ENCODE data around the gene RDH12. TPM values are rescaled to one million over a fixed set of nuclear protein-coding genes. Genes with fewer than 3 reads are reported as not detected.

The RDH12 gene
- total RNA-seq, 1 donor from 2014 or later, result 0.16 TPM

DNA sequence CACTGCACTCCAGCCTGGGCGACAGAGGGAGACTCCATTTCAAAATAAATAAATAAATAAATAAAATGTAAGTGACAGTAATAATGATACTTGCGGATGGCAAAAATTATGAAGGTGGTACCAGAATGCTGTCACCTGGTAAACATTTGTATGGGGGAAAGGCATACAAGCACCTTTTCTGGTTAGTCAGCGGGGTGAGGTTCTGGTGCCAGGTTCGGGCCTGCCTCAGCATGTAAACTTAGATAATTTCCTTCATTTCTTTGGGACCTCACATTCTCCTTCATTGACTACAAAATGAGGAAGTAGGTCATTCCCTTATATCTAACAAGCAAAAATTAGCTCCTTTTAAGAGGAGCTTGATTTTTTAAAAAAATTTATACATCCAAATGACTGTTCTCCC, 38.1 kb upstream of the RDH12 start:
- H3K27ac Mint-ChIP-seq (ENCODE audit: unreplicated experiment), result no peak overlapping the region
- H3K79me2 ChIP-seq (ENCODE audit: insufficient read depth, low read length), result peaks cover 68% of the 10 kb centered on the region
- no peak overlapping the region for H3K4me2 ChIP-seq (ENCODE audit: low read length)
- no peak overlapping the region for H3K4me3 ChIP-seq (ENCODE audit: insufficient read depth, low read depth, low read length)
- no peaks in the 10 kb centered on the region for H3K9me3 ChIP-seq (ENCODE audit: insufficient read depth, low read depth, low read length)
- peaks cover 70% of the 10 kb centered on the region for H4K20me1 ChIP-seq (ENCODE audit: insufficient read depth, low read length)
- H3K4me1 ChIP-seq (ENCODE audit: insufficient read depth, low read length), result no peaks in the 10 kb centered on the region
- no peaks in the 10 kb centered on the region for H3K9me3 Mint-ChIP-seq (ENCODE audit: unreplicated experiment)
- no peak overlapping the region for H2AFZ ChIP-seq (ENCODE audit: low read depth, low read length)
- FAIRE-seq, result no peak
- DNase-seq (ENCODE audit: low read depth), result no peak
- H3K4me1 Mint-ChIP-seq (ENCODE audit: low read depth, unreplicated experiment), result peaks cover 14% of the 10 kb centered on the region
- no peaks in the 10 kb centered on the region for H3K27me3 ChIP-seq (ENCODE audit: insufficient read depth, low read length)
- no peak overlapping the region for H3K4me3 Mint-ChIP-seq (ENCODE audit: unreplicated experiment)
- H3K27me3 Mint-ChIP-seq (ENCODE audit: low read depth, unreplicated experiment), result no peaks in the 10 kb centered on the region
- no peak overlapping the region for H3K27ac ChIP-seq (ENCODE audit: low read depth, low read length)
- H3K36me3 ChIP-seq (ENCODE audit: insufficient read depth, low read length), result peaks cover 7% of the 10 kb centered on the region
- no peak for TF ChIP-seq EZH2 (IDR thresholded peaks at IDR 0.05; ENCODE audit: insufficient read depth, low read length)
- TF ChIP-seq, protein P1, sequence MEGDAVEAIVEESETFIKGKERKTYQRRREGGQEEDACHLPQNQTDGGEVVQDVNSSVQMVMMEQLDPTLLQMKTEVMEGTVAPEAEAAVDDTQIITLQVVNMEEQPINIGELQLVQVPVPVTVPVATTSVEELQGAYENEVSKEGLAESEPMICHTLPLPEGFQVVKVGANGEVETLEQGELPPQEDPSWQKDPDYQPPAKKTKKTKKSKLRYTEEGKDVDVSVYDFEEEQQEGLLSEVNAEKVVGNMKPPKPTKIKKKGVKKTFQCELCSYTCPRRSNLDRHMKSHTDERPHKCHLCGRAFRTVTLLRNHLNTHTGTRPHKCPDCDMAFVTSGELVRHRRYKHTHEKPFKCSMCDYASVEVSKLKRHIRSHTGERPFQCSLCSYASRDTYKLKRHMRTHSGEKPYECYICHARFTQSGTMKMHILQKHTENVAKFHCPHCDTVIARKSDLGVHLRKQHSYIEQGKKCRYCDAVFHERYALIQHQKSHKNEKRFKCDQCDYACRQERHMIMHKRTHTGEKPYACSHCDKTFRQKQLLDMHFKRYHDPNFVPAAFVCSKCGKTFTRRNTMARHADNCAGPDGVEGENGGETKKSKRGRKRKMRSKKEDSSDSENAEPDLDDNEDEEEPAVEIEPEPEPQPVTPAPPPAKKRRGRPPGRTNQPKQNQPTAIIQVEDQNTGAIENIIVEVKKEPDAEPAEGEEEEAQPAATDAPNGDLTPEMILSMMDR (IDR thresholded peaks at IDR 0.05; ENCODE audit: insufficient read depth, low read depth, low read length), result no peak
- H3K9ac ChIP-seq (ENCODE audit: low read length), result no peak overlapping the region
- peaks cover 7% of the 10 kb centered on the region for H3K36me3 Mint-ChIP-seq (ENCODE audit: low read depth, unreplicated experiment)

DNA sequence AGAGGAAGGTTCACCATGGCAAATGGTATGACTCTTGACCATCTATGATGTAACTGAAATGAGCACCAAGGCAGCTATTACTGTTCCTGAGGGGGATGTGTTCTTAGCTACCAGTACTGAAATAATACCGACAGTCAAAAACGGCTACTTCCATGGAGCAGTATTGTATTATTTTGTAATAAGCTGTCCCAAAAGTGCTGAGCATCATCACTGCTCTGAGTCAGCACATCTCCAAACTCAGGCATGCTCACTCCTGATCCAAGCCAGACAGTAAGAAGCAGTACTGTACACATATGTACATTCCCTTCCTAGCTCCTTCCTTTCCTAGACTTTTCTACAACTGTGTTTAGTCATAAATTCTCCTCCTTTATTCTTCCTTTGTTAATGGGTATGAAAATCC, 35.8 kb upstream of the RDH12 start:
- peaks cover 81% of the 10 kb centered on the region for H4K20me1 ChIP-seq (ENCODE audit: insufficient read depth, low read length)
- H3K27me3 ChIP-seq (ENCODE audit: insufficient read depth, low read length), result no peaks in the 10 kb centered on the region
- H3K27ac Mint-ChIP-seq (ENCODE audit: unreplicated experiment), result peak overlapping the region; percentile 71
- peaks cover 14% of the 10 kb centered on the region for H3K4me1 Mint-ChIP-seq (ENCODE audit: low read depth, unreplicated experiment)
- H3K4me3 ChIP-seq (ENCODE audit: insufficient read depth, low read depth, low read length), result no peak overlapping the region
- H2AFZ ChIP-seq (ENCODE audit: low read depth, low read length), result no peak overlapping the region
- peaks cover 91% of the 10 kb centered on the region for H3K79me2 ChIP-seq (ENCODE audit: insufficient read depth, low read length)
- H3K36me3 ChIP-seq (ENCODE audit: insufficient read depth, low read length), result no peaks in the 10 kb centered on the region
- no peak for TF ChIP-seq EZH2 (IDR thresholded peaks at IDR 0.05; ENCODE audit: insufficient read depth, low read length)
- TF ChIP-seq, protein P1 (IDR thresholded peaks at IDR 0.05; ENCODE audit: insufficient read depth, low read depth, low read length), result no peak
- no peaks in the 10 kb centered on the region for H3K27me3 Mint-ChIP-seq (ENCODE audit: low read depth, unreplicated experiment)
- peak; percentile 31 for DNase-seq (ENCODE audit: low read depth)
- H3K9me3 ChIP-seq (ENCODE audit: insufficient read depth, low read depth, low read length), result no peaks in the 10 kb centered on the region
- H3K9ac ChIP-seq (ENCODE audit: low read length), result no peak overlapping the region
- H3K27ac ChIP-seq (ENCODE audit: low read depth, low read length), result no peak overlapping the region
- H3K9me3 Mint-ChIP-seq (ENCODE audit: unreplicated experiment), result no peaks in the 10 kb centered on the region
- no peaks in the 10 kb centered on the region for H3K4me1 ChIP-seq (ENCODE audit: insufficient read depth, low read length)
- peaks cover 7% of the 10 kb centered on the region for H3K36me3 Mint-ChIP-seq (ENCODE audit: low read depth, unreplicated experiment)
- no peak for FAIRE-seq
- no peak overlapping the region for H3K4me2 ChIP-seq (ENCODE audit: low read length)
- no peak overlapping the region for H3K4me3 Mint-ChIP-seq (ENCODE audit: unreplicated experiment)

DNA sequence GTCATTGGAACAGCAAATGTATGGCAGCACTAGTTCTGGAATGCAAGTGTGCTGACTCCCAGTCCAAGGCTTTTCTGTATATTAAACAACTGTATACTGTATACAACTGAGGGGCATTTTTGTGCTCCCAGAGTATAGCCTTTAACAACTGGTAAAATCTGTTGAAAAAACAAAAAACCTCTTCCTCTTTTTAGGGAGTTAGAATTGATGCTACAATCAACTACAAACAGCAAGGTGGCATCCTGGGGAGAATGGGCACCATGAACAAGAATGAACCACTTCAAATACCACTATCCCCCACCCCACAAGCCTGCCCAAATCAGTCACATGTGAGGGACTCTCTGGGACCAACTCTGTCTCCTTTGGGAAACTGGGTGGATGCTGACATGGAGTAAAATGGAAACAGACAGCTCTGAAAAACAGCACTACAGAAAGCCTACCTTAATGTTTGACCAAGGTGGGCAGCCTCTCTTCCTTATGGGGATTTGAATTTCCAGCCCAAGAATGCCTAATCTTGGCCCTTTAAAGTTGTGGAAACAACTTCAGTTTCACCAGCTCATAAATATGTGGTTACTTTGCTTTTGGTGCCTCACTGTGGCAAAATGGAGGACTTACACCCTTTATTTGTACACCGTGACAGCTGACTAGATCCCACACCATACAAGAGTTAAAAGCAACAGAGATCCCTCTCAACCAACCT, 34.8 kb upstream of the RDH12 start:
- no peak overlapping the region for H3K4me2 ChIP-seq (ENCODE audit: low read length)
- DNase-seq (ENCODE audit: low read depth), result peak; percentile 39
- no peaks in the 10 kb centered on the region for H3K36me3 ChIP-seq (ENCODE audit: insufficient read depth, low read length)
- Mint-ChIP-seq H3K9me3 (ENCODE audit: unreplicated experiment) (no peaks in the 10 kb centered on the region), H3K27ac (ENCODE audit: unreplicated experiment) (peak overlapping the region; percentile 73), H3K27me3 (ENCODE audit: low read depth, unreplicated experiment) (no peaks in the 10 kb centered on the region), H3K4me3 (ENCODE audit: unreplicated experiment) (no peak overlapping the region), H3K4me1 (ENCODE audit: low read depth, unreplicated experiment) (peaks cover 14% of the 10 kb centered on the region), H3K36me3 (ENCODE audit: low read depth, unreplicated experiment) (peaks cover 7% of the 10 kb centered on the region)
- no peak overlapping the region for H3K27ac ChIP-seq (ENCODE audit: low read depth, low read length)
- no peak overlapping the region for H3K4me3 ChIP-seq (ENCODE audit: insufficient read depth, low read depth, low read length)
- no peaks in the 10 kb centered on the region for H3K27me3 ChIP-seq (ENCODE audit: insufficient read depth, low read length)
- no peaks in the 10 kb centered on the region for H3K9me3 ChIP-seq (ENCODE audit: insufficient read depth, low read depth, low read length)
- peaks cover 83% of the 10 kb centered on the region for H4K20me1 ChIP-seq (ENCODE audit: insufficient read depth, low read length)
- peak; percentile 17 for FAIRE-seq
- TF ChIP-seq EZH2 (IDR thresholded peaks at IDR 0.05; ENCODE audit: insufficient read depth, low read length), result no peak
- TF ChIP-seq, protein P1 (IDR thresholded peaks at IDR 0.05; ENCODE audit: insufficient read depth, low read depth, low read length), result peak; percentile 79
- H3K9ac ChIP-seq (ENCODE audit: low read length), result peak overlapping the region; percentile 31
- peaks cover 96% of the 10 kb centered on the region for H3K79me2 ChIP-seq (ENCODE audit: insufficient read depth, low read length)
- H3K4me1 ChIP-seq (ENCODE audit: insufficient read depth, low read length), result no peaks in the 10 kb centered on the region
- H2AFZ ChIP-seq (ENCODE audit: low read depth, low read length), result no peak overlapping the region
